Peyer's patch (tissue), 4 donors: ENCODE measurements around the gene DDI1. TPM values are rescaled to one million over a fixed set of nuclear protein-coding genes. Genes with fewer than 3 reads are reported as not detected.

Source experiments
- DNase-seq, 3 donors: peaks; one replicate each; pipeline ENCODE4 v3.0.0-alpha.2; 2017 to 2019
- H3K27ac ChIP-seq, 4 donors: fragments of 200-600 bp; sonication (generic); one replicate each; pipeline ENCODE4 v1.5.1; 2016 to 2019
- H3K27me3 ChIP-seq, 2 donors: fragments of 200-600 bp; sonication (generic); one replicate each; pipeline ENCODE4 v1.5.1; 2019
- H3K36me3 ChIP-seq, 3 donors: fragments of 200-600 bp; sonication (generic); one replicate each; pipeline ENCODE4 v1.5.1; 2016 to 2019
- H3K4me1 ChIP-seq, 4 donors: fragments of 200-600 bp; sonication (generic); one replicate each; pipeline ENCODE4 v1.5.1; 2016 to 2019
- H3K4me3 ChIP-seq, 4 donors: fragments of 200-600 bp; sonication (generic); 1 replicate in 3 of 4; 2 replicates in 1 of 4; pipeline ENCODE4 v1.5.1; 2016 to 2019; ENCODE audit warnings: mild to moderate bottlenecking in 1 of 4
- H3K9me3 ChIP-seq, 4 donors: fragments of 200-600 bp; sonication (generic); one replicate each; pipeline ENCODE4 v1.5.1; 2016 to 2019; ENCODE audit warnings: mild to moderate bottlenecking in 1 of 4
- CTCF ChIP-seq, 6 experiments: fragments of 450-650 bp in 4 of 6; fragments of 200-600 bp in 2 of 6; sonication (generic) in 1 of 6; IDR thresholded peaks; one replicate each; pipeline ENCODE4 v1.5.1; 2017 to 2019; ENCODE audit warnings: antibody characterized with exemption in 6 of 6, mild to moderate bottlenecking in 3 of 6, moderate library complexity in 1 of 6
- POLR2A ChIP-seq, 2 donors: fragments of 450-650 bp; IDR thresholded peaks; one replicate each; pipeline ENCODE4 v1.5.1; 2017; ENCODE audit warnings: antibody characterized with exemption in 2 of 2, mild to moderate bottlenecking in 2 of 2, moderate library complexity in 2 of 2
- total RNA-seq, 4 donors: library from RNA; depleted of rRNA; stranded (reverse); fragments of >200 nt; gene quantifications; one replicate each; pipeline ENCODE4 v1.1.0, GENCODE V29; 2016

DDI1 gene
- total RNA-seq, 4 donors from 2014 or later, result not detected

- TF ChIP-seq POLR2A (IDR thresholded peaks at IDR 0.05) (no peak), CTCF (IDR thresholded peaks at IDR 0.05) (no peak)
- H3K9me3 ChIP-seq, result no peaks in the 10 kb centered on the region
- no peaks in the 10 kb centered on the region for H3K4me1 ChIP-seq
- no peak for DNase-seq
- no peaks in the 10 kb centered on the region for H3K36me3 ChIP-seq
- H3K27me3 ChIP-seq, result no peaks in the 10 kb centered on the region
- no peak overlapping the region for H3K27ac ChIP-seq
- no peak overlapping the region for H3K4me3 ChIP-seq
These were observed 42.6 kb downstream of the DDI1 start for GRCh38 chr11:104078995-104079394.

GRCh38 chr11:104086621-104087020, 50.2 kb downstream of the DDI1 start:
- Histone ChIP-seq H3K4me1 (no peaks in the 10 kb centered on the region), H3K27ac (no peak overlapping the region), H3K27me3 (no peaks in the 10 kb centered on the region), H3K36me3 (no peaks in the 10 kb centered on the region), H3K9me3 (no peaks in the 10 kb centered on the region), H3K4me3 (no peak overlapping the region)
- TF ChIP-seq CTCF (IDR thresholded peaks at IDR 0.05), result no peak
- no peak for DNase-seq

Other genes starting within 250 kb of the DDI1 start
- 1 to 10 TPM in 3 of 4 donors, under 1 TPM in 1; 0.83 to 1.9 (median 1.7) TPM for gene PDGFD, start 127.5 kb downstream of the DDI1 start, total RNA-seq